GM12878 (cell line): ENCODE measurements around the gene ARHGAP21. TPM values are rescaled to one million over a fixed set of nuclear protein-coding genes. Genes with fewer than 3 reads are reported as not detected.

Experiments
- ATAC-seq: fragments of 200-7000 bp; cut with Tn5 transposase; 3 replicates; pipeline ENCODE4 v1.9.1; 2020; ENCODE audit warnings: mild to moderate bottlenecking, moderate library complexity
- BruUV-seq: library from RNA; stranded (reverse); fragments of 400-500 nt; replicated peaks from 2 replicates; lab custom pipeline; 2021; lab: Mats Ljungman, UMichigan
- CTCF ChIA-PET: fragments of 300-600 bp; sonication (Branson Sonifier 250); formaldehyde crosslinking; extraction: SDS; loops from one replicate; lab custom pipeline; 2021; ENCODE audit warnings: inconsistent platforms; lab: Yijun Ruan, JAX
- POLR2A ChIA-PET: fragments of 350-600 bp; formaldehyde crosslinking; extraction: SDS; loops from one replicate; lab custom pipeline; 2021; ENCODE audit warnings: inconsistent platforms; lab: Charles Lee
- RAD21 ChIA-PET: fragments of 300-600 bp; sonication (Branson Sonifier 250); formaldehyde crosslinking; loops from one replicate; lab custom pipeline; 2023; ENCODE audit warnings: antibody characterized with exemption; ENCODE audit not compliant: unreplicated experiment; lab: Charles Lee
- SMC1A ChIA-PET: fragments of 300-600 bp; sonication (Branson Sonifier 250); formaldehyde crosslinking; loops from one replicate; lab custom pipeline; 2023; ENCODE audit not compliant: unreplicated experiment, uncharacterized antibody; lab: Charles Lee
- DNase-seq: peaks from one replicate; pipeline ENCODE4 v3.0.0-alpha.2; 2011; ENCODE audit warnings: low read depth, low spot score
- FAIRE-seq: peaks from 3 replicates; lab custom pipeline; 2011; peaks lifted over from hg19 to GRCh38; lab: Jason Lieb, UNC
- H2AFZ ChIP-seq: 2 replicates; pipeline ENCODE4 v1.6.0; 2011; ENCODE audit warnings: low read depth, low read length, control low read depth; ENCODE audit not compliant: control insufficient read depth
- H3K27ac ChIP-seq: 2 replicates; pipeline ENCODE4 v1.5.1; 2011; ENCODE audit warnings: control low read depth; ENCODE audit not compliant: control insufficient read depth, insufficient read depth
- H3K27me3 ChIP-seq, 2 experiments: replicated peaks in 1 of 2; 2 replicates each; pipeline versions ENCODE4 v1.6.0 to v1.6.1; 2011; ENCODE audit warnings: low read length in 1 of 2; ENCODE audit not compliant: control insufficient read depth in 2 of 2, insufficient read depth in 2 of 2
- H3K36me3 ChIP-seq, 2 experiments: 2 replicates each; pipeline ENCODE4 v1.5.1; 2011; ENCODE audit warnings: low read length in 1 of 2; ENCODE audit not compliant: control insufficient read depth in 2 of 2, insufficient read depth in 2 of 2
- H3K4me1 ChIP-seq: 2 replicates; pipeline ENCODE4 v1.6.1; 2011; ENCODE audit warnings: mild to moderate bottlenecking, low read length, moderate library complexity, mixed read lengths; ENCODE audit not compliant: control insufficient read depth, insufficient read depth
- H3K4me2 ChIP-seq: 2 replicates; pipeline ENCODE4 v1.6.0; 2011; ENCODE audit warnings: control low read depth; ENCODE audit not compliant: control insufficient read depth, insufficient read depth
- H3K4me3 ChIP-seq: fragments of 200-600 bp; sonication (generic); 2 replicates; pipeline ENCODE4 v1.5.1; 2016
- H3K79me2 ChIP-seq: 2 replicates; pipeline ENCODE4 v1.6.0; 2011; ENCODE audit warnings: low read length; ENCODE audit not compliant: control insufficient read depth, insufficient read depth
- H3K9ac ChIP-seq: 2 replicates; pipeline ENCODE4 v1.8.0; 2011; ENCODE audit warnings: low read length, control low read depth, mixed read lengths; ENCODE audit not compliant: control insufficient read depth, insufficient read depth
- H3K9me3 ChIP-seq: replicated peaks from 3 replicates; pipeline ENCODE4 v1.5.1; 2011; ENCODE audit warnings: mild to moderate bottlenecking, low read length; ENCODE audit not compliant: control insufficient read depth, insufficient read depth
- H4K20me1 ChIP-seq: 2 replicates; pipeline ENCODE4 v1.6.0; 2011; ENCODE audit not compliant: control insufficient read depth, insufficient read depth
- ATF7 ChIP-seq: fragments of 450-650 bp; IDR thresholded peaks from 2 replicates; pipeline ENCODE4 v1.6.1; 2016; ENCODE audit warnings: low read depth, mild to moderate bottlenecking
- CHD4 ChIP-seq: fragments of 200-600 bp; sonication (generic); IDR thresholded peaks from 2 replicates; pipeline ENCODE4 v1.6.1; 2016; ENCODE audit warnings: mild to moderate bottlenecking
- EP300 ChIP-seq, 2 experiments: fragments of 150-350 bp in 1 of 2; IDR thresholded peaks; 2 replicates each; pipeline ENCODE4 v1.6.1; 2011 to 2012; ENCODE audit warnings: low read depth in 2 of 2, low read length in 2 of 2, borderline replicate concordance in 1 of 2, improper control_type of control experiment in 1 of 2, inconsistent platforms in 1 of 2; ENCODE audit not compliant: control insufficient read depth in 1 of 2
- IKZF1 ChIP-seq: fragments of 450-650 bp; conservative IDR thresholded peaks from 2 replicates; pipeline ENCODE4 v1.6.1; 2017; ENCODE audit warnings: antibody characterized with exemption, mild to moderate bottlenecking
- MTA2 ChIP-seq: fragments of 450-650 bp; IDR thresholded peaks from 2 replicates; pipeline ENCODE4 v1.6.1; 2016; ENCODE audit warnings: low read depth, mild to moderate bottlenecking, moderate library complexity
- NFIC ChIP-seq: IDR thresholded peaks from 2 replicates; pipeline ENCODE4 v1.6.1; 2012; ENCODE audit warnings: low read depth, mild to moderate bottlenecking, inconsistent platforms, low read length, moderate library complexity
- SMAD5 ChIP-seq: IDR thresholded peaks from 2 replicates; pipeline ENCODE4 v1.6.1; 2016; ENCODE audit warnings: antibody characterized with exemption, low read depth
- SUPT20H ChIP-seq: IDR thresholded peaks from 2 replicates; pipeline ENCODE4 v1.6.1; 2011; ENCODE audit warnings: low read depth, mild to moderate bottlenecking, low read length, moderate library complexity, borderline replicate concordance; ENCODE audit not compliant: control insufficient read depth
- TCF7 ChIP-seq: IDR thresholded peaks from 2 replicates; pipeline ENCODE4 v1.6.1; 2014; ENCODE audit warnings: antibody characterized with exemption, borderline replicate concordance
- WGBS: methylation state at CpG from one replicate; pipeline ENCODE4 v1.1.6; 2016; ENCODE audit warnings: low lambda C conversion rate; ENCODE audit not compliant: insufficient replicate concordance, insufficient coverage; ENCODE audit errors: missing lambda C conversion rate; 5-methylcytosine and 5-hydroxymethylcytosine counted together
- in situ Hi-C: fragments of 300-500 bp; cut with MboI; formaldehyde crosslinking; loops from 9 replicates; pipeline ENCODE4 v1.14.3; 2018; ENCODE audit warnings: mixed read lengths
- intact Hi-C: fragments of 100-400 bp; cut with micrococcal nuclease; formaldehyde crosslinking; loops from one replicate; pipeline ENCODE4 v1.14.2; 2022; ENCODE audit not compliant: unreplicated experiment
- polyA plus RNA-seq, 11 experiments: library from polyadenylated mRNA; depleted of rRNA in 4 of 11; unstranded in 6 of 11; stranded (reverse) in 5 of 11; fragments of >200 nt; fragmentation: Nextera tagmentation in 4 of 11; fragmentation: Illumina TruSeq in 1 of 11; extraction: Ambion mirVana in 4 of 11; extraction: Trizol in 1 of 11; gene quantifications; 1 replicate in 1 of 11; 2 replicates in 10 of 11; pipeline versions ENCODE4 v1.2.1 to v1.2.3, GENCODE V29; 2011 to 2016; ENCODE audit warnings: inconsistent platforms in 2 of 11, missing spikeins in 2 of 11, low read depth in 1 of 11
- total RNA-seq, 4 experiments: library from RNA; depleted of rRNA in 3 of 4; stranded (reverse); fragments of >200 nt in 3 of 4; fragmentation: Illumina TruSeq in 1 of 4; extraction: Trizol in 1 of 4; gene quantifications; 2 replicates each; pipeline versions ENCODE4 v1.2.1 to v1.2.3, GENCODE V29; 2013 to 2021
- TF ChIP-seq, protein P1 (sequence below): fragments of 450-650 bp; IDR thresholded peaks from 2 replicates; pipeline ENCODE4 v1.6.1; 2016; ENCODE audit warnings: mild to moderate bottlenecking, moderate library complexity, borderline replicate concordance
- TF ChIP-seq, protein P2 (sequence below): fragments of 450-650 bp; IDR thresholded peaks from 2 replicates; pipeline ENCODE4 v1.6.1; 2016; ENCODE audit warnings: mild to moderate bottlenecking

Gene ARHGAP21
- total and polyA plus RNA-seq, 10 of the 15 experiments (the other 5 are each of a cell fraction or from before 2014, with no cell fraction given) = 11.7 to 103 (median 37.6) TPM

DNA sequence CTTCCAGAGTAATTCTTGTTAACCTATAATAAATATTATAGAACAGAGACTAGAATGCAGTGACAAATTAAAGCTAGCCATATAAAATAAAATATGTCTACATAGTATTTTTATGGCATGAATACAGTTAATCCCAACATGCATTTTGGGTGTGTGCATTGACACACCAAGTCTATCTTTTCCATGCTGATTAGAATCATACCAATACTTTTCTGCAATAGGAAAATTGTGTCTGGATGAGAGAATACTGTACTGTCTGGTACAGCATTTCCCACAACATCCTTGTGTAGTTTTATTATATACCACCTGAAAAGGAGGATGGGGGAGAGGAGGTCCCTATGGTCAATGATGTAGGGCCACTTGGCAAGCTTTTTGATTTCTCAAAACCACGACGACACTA, 100.3 kb downstream of the ARHGAP21 start:
- no peak for FAIRE-seq
- no peaks in the 10 kb centered on the region for H3K9me3 ChIP-seq
- ChIA-PET SMC1A (interaction anchor here (0.8 to 2.4 kb wide), 9 partner anchors 11 to 456 kb away, joined by 3 to 20 read pairs (median 5); no protein-coding TSS in a partner anchor), POLR2A (no interaction called here), CTCF (interaction anchor here (0.8 to 2.5 kb wide), 6 partner anchors 10 to 458 kb away, joined by 3 to 18 read pairs (median 5); no protein-coding TSS in a partner anchor), RAD21 (interaction anchor here (1.3 to 2.7 kb wide), 2 partner anchors 330 to 458 kb away, joined by 4 to 19 read pairs; no protein-coding TSS in a partner anchor)
- WGBS = 97% methylated on average over 2 of the region's 2 CpGs
- in situ Hi-C loops = no loop called here
- no peaks in the 10 kb centered on the region for H3K79me2 ChIP-seq
- no peak for DNase-seq
- H3K4me1 ChIP-seq = no peaks in the 10 kb centered on the region
- no peak overlapping the region for H3K4me2 ChIP-seq
- TF ChIP-seq MTA2 (no peak), EP300 (IDR thresholded peaks at IDR 0.05; ENCODE audit: borderline replicate concordance in 1 of 2, control insufficient read depth in 1 of 2, low read depth in 2 of 2, low read length in 2 of 2) (no peak), CHD4 (no peak), IKZF1 (no peak), TCF7 (no peak), ATF7 (no peak), SMAD5 (no peak), SUPT20H (no peak), NFIC (no peak)
- TF ChIP-seq, protein P1, sequence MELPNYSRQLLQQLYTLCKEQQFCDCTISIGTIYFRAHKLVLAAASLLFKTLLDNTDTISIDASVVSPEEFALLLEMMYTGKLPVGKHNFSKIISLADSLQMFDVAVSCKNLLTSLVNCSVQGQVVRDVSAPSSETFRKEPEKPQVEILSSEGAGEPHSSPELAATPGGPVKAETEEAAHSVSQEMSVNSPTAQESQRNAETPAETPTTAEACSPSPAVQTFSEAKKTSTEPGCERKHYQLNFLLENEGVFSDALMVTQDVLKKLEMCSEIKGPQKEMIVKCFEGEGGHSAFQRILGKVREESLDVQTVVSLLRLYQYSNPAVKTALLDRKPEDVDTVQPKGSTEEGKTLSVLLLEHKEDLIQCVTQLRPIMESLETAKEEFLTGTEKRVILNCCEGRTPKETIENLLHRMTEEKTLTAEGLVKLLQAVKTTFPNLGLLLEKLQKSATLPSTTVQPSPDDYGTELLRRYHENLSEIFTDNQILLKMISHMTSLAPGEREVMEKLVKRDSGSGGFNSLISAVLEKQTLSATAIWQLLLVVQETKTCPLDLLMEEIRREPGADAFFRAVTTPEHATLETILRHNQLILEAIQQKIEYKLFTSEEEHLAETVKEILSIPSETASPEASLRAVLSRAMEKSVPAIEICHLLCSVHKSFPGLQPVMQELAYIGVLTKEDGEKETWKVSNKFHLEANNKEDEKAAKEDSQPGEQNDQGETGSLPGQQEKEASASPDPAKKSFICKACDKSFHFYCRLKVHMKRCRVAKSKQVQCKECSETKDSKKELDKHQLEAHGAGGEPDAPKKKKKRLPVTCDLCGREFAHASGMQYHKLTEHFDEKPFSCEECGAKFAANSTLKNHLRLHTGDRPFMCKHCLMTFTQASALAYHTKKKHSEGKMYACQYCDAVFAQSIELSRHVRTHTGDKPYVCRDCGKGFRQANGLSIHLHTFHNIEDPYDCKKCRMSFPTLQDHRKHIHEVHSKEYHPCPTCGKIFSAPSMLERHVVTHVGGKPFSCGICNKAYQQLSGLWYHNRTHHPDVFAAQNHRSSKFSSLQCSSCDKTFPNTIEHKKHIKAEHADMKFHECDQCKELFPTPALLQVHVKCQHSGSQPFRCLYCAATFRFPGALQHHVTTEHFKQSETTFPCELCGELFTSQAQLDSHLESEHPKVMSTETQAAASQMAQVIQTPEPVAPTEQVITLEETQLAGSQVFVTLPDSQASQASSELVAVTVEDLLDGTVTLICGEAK = no peak
- TF ChIP-seq, protein P2, sequence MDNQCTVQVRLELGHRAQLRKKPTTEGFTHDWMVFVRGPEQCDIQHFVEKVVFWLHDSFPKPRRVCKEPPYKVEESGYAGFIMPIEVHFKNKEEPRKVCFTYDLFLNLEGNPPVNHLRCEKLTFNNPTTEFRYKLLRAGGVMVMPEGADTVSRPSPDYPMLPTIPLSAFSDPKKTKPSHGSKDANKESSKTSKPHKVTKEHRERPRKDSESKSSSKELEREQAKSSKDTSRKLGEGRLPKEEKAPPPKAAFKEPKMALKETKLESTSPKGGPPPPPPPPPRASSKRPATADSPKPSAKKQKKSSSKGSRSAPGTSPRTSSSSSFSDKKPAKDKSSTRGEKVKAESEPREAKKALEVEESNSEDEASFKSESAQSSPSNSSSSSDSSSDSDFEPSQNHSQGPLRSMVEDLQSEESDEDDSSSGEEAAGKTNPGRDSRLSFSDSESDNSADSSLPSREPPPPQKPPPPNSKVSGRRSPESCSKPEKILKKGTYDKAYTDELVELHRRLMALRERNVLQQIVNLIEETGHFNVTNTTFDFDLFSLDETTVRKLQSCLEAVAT = no peak
- no peak for ATAC-seq
- H2AFZ ChIP-seq = no peak overlapping the region
- H3K9ac ChIP-seq = no peak overlapping the region
- no peaks in the 10 kb centered on the region for H3K27me3 ChIP-seq
- H4K20me1 ChIP-seq = no peaks in the 10 kb centered on the region
- H3K27ac ChIP-seq = no peak overlapping the region
- no TSS peak for BruUV-seq
- H3K4me3 ChIP-seq = no peak overlapping the region
- no peaks in the 10 kb centered on the region; a peak in 1 of 4 replicates for H3K36me3 ChIP-seq
- intact Hi-C loops = no loop called here
